ENCODE data around the gene THOC7. TPM values are rescaled to one million over a fixed set of nuclear protein-coding genes. Genes with fewer than 3 reads are reported as not detected.

Gene THOC7
- polyA plus RNA-seq, 3 donors: 22.2 to 74.8 (median 70.1) TPM

DNA sequence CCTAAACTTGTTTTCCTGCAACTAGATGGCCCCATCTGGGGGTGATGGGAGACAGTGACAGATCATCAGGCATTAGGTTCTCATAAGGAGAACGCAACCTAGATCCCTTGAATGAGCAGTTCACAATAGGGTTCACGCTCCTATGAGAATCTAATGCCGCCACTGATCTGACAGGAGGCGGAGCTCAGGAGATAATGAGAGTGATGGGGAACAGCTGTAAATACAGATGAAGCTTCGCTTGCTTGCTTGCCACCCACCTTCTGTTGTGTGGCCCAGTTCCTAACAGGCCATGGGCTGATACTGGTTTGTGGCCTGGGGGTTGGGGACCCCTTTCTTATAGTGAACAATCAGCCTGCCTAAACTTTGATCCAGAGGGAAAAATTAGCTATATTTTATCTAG, 59.7 kb downstream of the THOC7 start:
- DNase-seq: no peak
- Mint-ChIP-seq H3K27ac (no peak overlapping the region), H3K4me3 (no peak overlapping the region), H3K36me3 (no peaks in the 10 kb centered on the region), H3K27me3 (ENCODE audit: low read depth in 3 of 3) (peaks cover 0 to 2% (median 1%) of the 10 kb centered on the region in 3 donors), H3K9me3 (peaks cover 0 to 1% (median 0%) of the 10 kb centered on the region in 7 donors), H3K4me1 (peaks cover 14% of the 10 kb centered on the region)
- Histone ChIP-seq H3K27ac (ENCODE audit: low read depth in 1 of 2, low read length in 2 of 2) (no peak overlapping the region), H3K79me2 (ENCODE audit: insufficient read depth, low read length) (no peaks in the 10 kb centered on the region), H2AFZ (ENCODE audit: insufficient read depth, low read depth, low read length, poor library complexity, severe bottlenecking) (no peak overlapping the region), H3K27me3 (ENCODE audit: control insufficient read depth in 2 of 2, insufficient read depth in 2 of 2, low read length in 2 of 2) (no peaks in the 10 kb centered on the region), H3K4me1 (ENCODE audit: control insufficient read depth in 1 of 2, insufficient read depth in 2 of 2, low read length in 2 of 2) (peaks cover 14 to 15% of the 10 kb centered on the region in 2 donors), H3K36me3 (replicated peaks in 1 of 2; ENCODE audit: control insufficient read depth in 1 of 2, insufficient read depth in 2 of 2, low read length in 2 of 2) (no peaks in the 10 kb centered on the region), H3K9ac (ENCODE audit: insufficient read depth, low read length, poor library complexity, severe bottlenecking) (no peak overlapping the region), H3K4me2 (replicated peaks; ENCODE audit: extremely low read depth, low read length, poor library complexity, severe bottlenecking) (no peak overlapping the region), H3K4me3 (replicated peaks in 1 of 3; ENCODE audit: low read depth in 2 of 3, low read length in 3 of 3) (no peak overlapping the region), H3K9me3 (replicated peaks in 1 of 2; ENCODE audit: control insufficient read depth in 1 of 2, insufficient read depth in 1 of 2, low read length in 2 of 2) (no peaks in the 10 kb centered on the region), H4K20me1 (ENCODE audit: insufficient read depth, low read length) (no peaks in the 10 kb centered on the region)
- TF ChIP-seq, protein P1, sequence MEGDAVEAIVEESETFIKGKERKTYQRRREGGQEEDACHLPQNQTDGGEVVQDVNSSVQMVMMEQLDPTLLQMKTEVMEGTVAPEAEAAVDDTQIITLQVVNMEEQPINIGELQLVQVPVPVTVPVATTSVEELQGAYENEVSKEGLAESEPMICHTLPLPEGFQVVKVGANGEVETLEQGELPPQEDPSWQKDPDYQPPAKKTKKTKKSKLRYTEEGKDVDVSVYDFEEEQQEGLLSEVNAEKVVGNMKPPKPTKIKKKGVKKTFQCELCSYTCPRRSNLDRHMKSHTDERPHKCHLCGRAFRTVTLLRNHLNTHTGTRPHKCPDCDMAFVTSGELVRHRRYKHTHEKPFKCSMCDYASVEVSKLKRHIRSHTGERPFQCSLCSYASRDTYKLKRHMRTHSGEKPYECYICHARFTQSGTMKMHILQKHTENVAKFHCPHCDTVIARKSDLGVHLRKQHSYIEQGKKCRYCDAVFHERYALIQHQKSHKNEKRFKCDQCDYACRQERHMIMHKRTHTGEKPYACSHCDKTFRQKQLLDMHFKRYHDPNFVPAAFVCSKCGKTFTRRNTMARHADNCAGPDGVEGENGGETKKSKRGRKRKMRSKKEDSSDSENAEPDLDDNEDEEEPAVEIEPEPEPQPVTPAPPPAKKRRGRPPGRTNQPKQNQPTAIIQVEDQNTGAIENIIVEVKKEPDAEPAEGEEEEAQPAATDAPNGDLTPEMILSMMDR (IDR thresholded peaks at IDR 0.05): no peak
- intact Hi-C loops (cut with micrococcal nuclease): no loop called here
- WGBS (ENCODE audit: insufficient coverage): 98% methylated on average over 5 of the region's 5 CpGs

GRCh38 chr3:63800097-63800496, 63.5 kb downstream of the THOC7 start:
- no peak overlapping the region for H3K4me2 ChIP-seq (replicated peaks; ENCODE audit: extremely low read depth, low read length, poor library complexity, severe bottlenecking)
- H3K27me3 ChIP-seq (ENCODE audit: control insufficient read depth in 2 of 2, insufficient read depth in 2 of 2, low read length in 2 of 2): no peaks in the 10 kb centered on the region
- H2AFZ ChIP-seq (ENCODE audit: insufficient read depth, low read depth, low read length, poor library complexity, severe bottlenecking): no peak overlapping the region
- H3K4me1 ChIP-seq (ENCODE audit: control insufficient read depth in 1 of 2, insufficient read depth in 2 of 2, low read length in 2 of 2): no peaks in the 10 kb centered on the region
- Mint-ChIP-seq H3K4me1 (no peaks in the 10 kb centered on the region), H3K9me3 (peaks cover 0 to 1% (median 0%) of the 10 kb centered on the region in 7 donors), H3K27me3 (ENCODE audit: low read depth in 3 of 3) (peaks cover 0 to 1% (median 0%) of the 10 kb centered on the region in 3 donors), H3K36me3 (no peaks in the 10 kb centered on the region), H3K4me3 (no peak overlapping the region), H3K27ac (no peak overlapping the region)
- no peak overlapping the region for H3K9ac ChIP-seq (ENCODE audit: insufficient read depth, low read length, poor library complexity, severe bottlenecking)
- H3K27ac ChIP-seq (ENCODE audit: low read depth in 1 of 2, low read length in 2 of 2): no peak overlapping the region
- TF ChIP-seq, protein P1 (IDR thresholded peaks at IDR 0.05): no peak
- WGBS (ENCODE audit: insufficient coverage): no CpG with 5 or more reads among the region's 5 CpGs
- intact Hi-C loops (cut with micrococcal nuclease): no loop called here
- H4K20me1 ChIP-seq (ENCODE audit: insufficient read depth, low read length): no peaks in the 10 kb centered on the region
- H3K36me3 ChIP-seq (replicated peaks in 1 of 2; ENCODE audit: control insufficient read depth in 1 of 2, insufficient read depth in 2 of 2, low read length in 2 of 2): no peaks in the 10 kb centered on the region
- H3K4me3 ChIP-seq (replicated peaks in 1 of 3; ENCODE audit: low read depth in 2 of 3, low read length in 3 of 3): no peak overlapping the region
- no peaks in the 10 kb centered on the region for H3K79me2 ChIP-seq (ENCODE audit: insufficient read depth, low read length)
- no peak for DNase-seq
- no peaks in the 10 kb centered on the region for H3K9me3 ChIP-seq (replicated peaks in 1 of 2; ENCODE audit: control insufficient read depth in 1 of 2, insufficient read depth in 1 of 2, low read length in 2 of 2)

All from CD14-positive monocyte (primary cell).